Pons (tissue), 1 donor: Measurements from ENCODE around the gene TCF19.

Experiments used
- DNase-seq: peaks from one replicate; pipeline ENCODE4 v3.0.0-alpha.2; 2016; ENCODE audit warnings: low spot score

The TCF19 gene

GRCh38 chr6:31210123-31210522 is 51.7 kb downstream of the TCF19 start:
- no peak for DNase-seq

GRCh38 chr6:31210741-31211532 is 52.5 kb downstream of the TCF19 start:
- DNase-seq: no peak
